Osteoblast (primary cell): Measurements from ENCODE around the gene EPC1. TPM values are rescaled to one million over a fixed set of nuclear protein-coding genes. Genes with fewer than 3 reads are reported as not detected.

Experiments
- DNase-seq: peaks from one replicate; pipeline ENCODE4 v3.0.0; 2011; ENCODE audit warnings: low spot score, mixed read lengths; ENCODE audit not compliant: insufficient read length; ENCODE audit errors: missing footprints
- H2AFZ ChIP-seq: 2 replicates; pipeline ENCODE4 v1.6.0; 2011; ENCODE audit warnings: mild to moderate bottlenecking, low read length
- H3K27ac ChIP-seq: 2 replicates; pipeline ENCODE4 v1.5.1; 2011; ENCODE audit warnings: mild to moderate bottlenecking, low read depth, low read length, moderate library complexity
- H3K27me3 ChIP-seq: 2 replicates; pipeline ENCODE4 v1.6.0; 2012; ENCODE audit warnings: mild to moderate bottlenecking, control low read depth, inconsistent platforms, low read length, moderate library complexity; ENCODE audit not compliant: insufficient read depth
- H3K36me3 ChIP-seq: 2 replicates; pipeline ENCODE4 v1.5.1; 2011; ENCODE audit warnings: mild to moderate bottlenecking, low read length, control low read depth, moderate library complexity; ENCODE audit not compliant: insufficient read depth
- H3K4me1 ChIP-seq: 2 replicates; pipeline ENCODE4 v1.5.1; 2011; ENCODE audit warnings: mild to moderate bottlenecking, low read length, control low read depth, moderate library complexity; ENCODE audit not compliant: insufficient read depth
- H3K4me2 ChIP-seq: 2 replicates; pipeline ENCODE4 v1.6.0; 2011; ENCODE audit warnings: mild to moderate bottlenecking, low read length; ENCODE audit not compliant: insufficient read depth
- H3K4me3 ChIP-seq: fragments of 200-600 bp; sonication (generic); 3 replicates; pipeline ENCODE4 v1.5.1; 2012; ENCODE audit warnings: mild to moderate bottlenecking, low read length, inconsistent platforms; ENCODE audit not compliant: insufficient read depth
- H3K79me2 ChIP-seq: 2 replicates; pipeline ENCODE4 v1.6.0; 2012; ENCODE audit warnings: mild to moderate bottlenecking, low read length, control low read depth, inconsistent platforms; ENCODE audit not compliant: insufficient read depth
- H3K9me3 ChIP-seq: 2 replicates; pipeline ENCODE4 v1.5.1; 2011; ENCODE audit warnings: low read depth, low read length, control low read depth
- H4K20me1 ChIP-seq: 2 replicates; pipeline ENCODE4 v1.6.0; 2012; ENCODE audit warnings: mild to moderate bottlenecking, low read length, control low read depth; ENCODE audit not compliant: insufficient read depth
- CTCF ChIP-seq: IDR thresholded peaks from 2 replicates; pipeline ENCODE4 v1.5.1; 2011; ENCODE audit warnings: mild to moderate bottlenecking, low read depth, low read length, moderate library complexity; ENCODE audit errors: extremely low read depth
- total RNA-seq: library from RNA; depleted of rRNA; stranded (reverse); fragments of >200 nt; gene quantifications from 2 replicates; pipeline ENCODE4 v1.2.3, GENCODE V29; 2012

Gene EPC1
- total RNA-seq, 1 donor, result 30.8 TPM

DNA sequence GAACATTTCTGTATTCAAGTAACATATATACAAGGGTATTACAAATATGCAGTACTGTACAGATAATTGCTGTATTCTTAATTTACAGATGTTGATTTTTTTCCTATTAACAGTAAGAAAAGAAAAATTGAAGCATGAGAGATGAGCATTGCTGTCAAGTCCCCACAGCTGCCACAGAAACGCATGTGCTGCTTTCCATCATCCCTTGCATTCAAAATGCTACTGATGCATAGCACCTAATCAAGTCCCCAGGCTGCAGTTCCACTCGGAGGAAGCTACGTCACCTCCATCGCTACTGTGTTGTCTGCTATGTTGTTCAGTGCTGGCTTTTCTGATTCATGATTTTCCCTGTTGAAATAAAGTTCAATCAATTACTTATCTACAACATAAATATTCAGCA lies 78.2 kb downstream of the EPC1 start:
- H3K27ac ChIP-seq, result no peak overlapping the region
- no peak overlapping the region for H3K4me2 ChIP-seq
- peaks cover 15% of the 10 kb centered on the region for H4K20me1 ChIP-seq
- H3K27me3 ChIP-seq, result no peaks in the 10 kb centered on the region
- H3K36me3 ChIP-seq, result peaks cover 57% of the 10 kb centered on the region
- TF ChIP-seq CTCF, result no peak
- H3K79me2 ChIP-seq, result peaks cover 15% of the 10 kb centered on the region
- H3K9me3 ChIP-seq, result no peaks in the 10 kb centered on the region
- DNase-seq, result no peak
- H3K4me1 ChIP-seq, result no peaks in the 10 kb centered on the region
- no peak overlapping the region for H2AFZ ChIP-seq
- H3K4me3 ChIP-seq, result no peak overlapping the region

DNA sequence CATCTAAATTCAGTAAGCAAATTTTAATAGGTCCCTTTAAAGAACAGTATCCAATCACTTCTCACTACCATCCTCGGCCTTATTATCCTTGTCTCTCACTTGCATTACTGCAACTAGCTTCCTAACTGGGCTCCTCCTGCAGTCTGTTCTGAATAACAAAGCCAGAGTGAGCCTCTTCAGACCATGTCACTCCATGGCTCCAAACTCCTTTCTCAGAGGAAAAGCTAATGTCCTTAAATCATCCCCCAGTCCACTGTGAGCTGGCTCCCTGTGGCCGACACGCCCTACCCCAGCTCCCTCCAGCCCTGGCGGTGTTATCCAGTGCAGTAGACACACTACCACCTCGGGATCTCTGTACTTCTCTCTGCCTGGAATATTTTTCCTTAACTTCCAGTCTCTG lies 80.0 kb downstream of the EPC1 start:
- H3K79me2 ChIP-seq, result peaks cover 8% of the 10 kb centered on the region
- no peak for DNase-seq
- peaks cover 10% of the 10 kb centered on the region for H4K20me1 ChIP-seq
- no peak overlapping the region for H3K27ac ChIP-seq
- no peak overlapping the region for H3K4me2 ChIP-seq
- H3K36me3 ChIP-seq, result peaks cover 44% of the 10 kb centered on the region
- no peaks in the 10 kb centered on the region for H3K9me3 ChIP-seq
- no peak overlapping the region for H3K4me3 ChIP-seq
- TF ChIP-seq CTCF, result no peak
- H3K4me1 ChIP-seq, result no peaks in the 10 kb centered on the region
- H2AFZ ChIP-seq, result no peak overlapping the region
- H3K27me3 ChIP-seq, result no peaks in the 10 kb centered on the region

DNA sequence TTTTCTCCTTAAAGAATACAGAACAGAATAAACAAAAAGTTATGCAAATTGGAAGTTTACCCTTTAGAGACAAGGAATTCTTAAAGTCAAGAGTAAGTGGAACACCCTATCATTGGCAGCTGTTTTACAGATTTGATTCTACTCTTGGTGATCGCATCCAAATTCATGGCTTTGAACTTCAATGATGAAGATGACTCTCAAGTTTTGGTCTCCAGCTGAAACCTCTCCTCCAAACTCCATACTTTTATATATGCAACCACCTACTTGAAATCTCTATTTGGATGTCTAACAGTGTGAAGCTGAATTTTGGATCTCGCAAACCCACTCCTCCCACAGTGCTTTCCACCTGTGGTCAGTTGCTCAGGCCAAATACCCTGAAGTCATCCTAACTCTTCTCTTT lies 80.4 kb downstream of the EPC1 start:
- no peak for TF ChIP-seq CTCF
- Histone ChIP-seq H3K4me1 (no peaks in the 10 kb centered on the region), H3K27me3 (no peaks in the 10 kb centered on the region), H3K4me3 (no peak overlapping the region), H3K27ac (no peak overlapping the region), H3K4me2 (no peak overlapping the region), H3K79me2 (peaks cover 7% of the 10 kb centered on the region), H4K20me1 (peaks cover 8% of the 10 kb centered on the region), H2AFZ (no peak overlapping the region), H3K9me3 (no peaks in the 10 kb centered on the region), H3K36me3 (peaks cover 39% of the 10 kb centered on the region)
- DNase-seq, result no peak

- Histone ChIP-seq H3K27me3 (no peaks in the 10 kb centered on the region), H3K79me2 (peaks cover 4% of the 10 kb centered on the region), H3K4me2 (no peak overlapping the region), H3K9me3 (no peaks in the 10 kb centered on the region), H2AFZ (no peak overlapping the region), H3K4me1 (no peaks in the 10 kb centered on the region), H3K4me3 (no peak overlapping the region), H3K27ac (no peak overlapping the region), H3K36me3 (peaks cover 31% of the 10 kb centered on the region), H4K20me1 (peaks cover 4% of the 10 kb centered on the region)
- DNase-seq, result no peak
- TF ChIP-seq CTCF, result no peak
These were observed 81.2 kb downstream of the EPC1 start for GRCh38 chr10:32265756-32266155.
